K562 (cell line): ENCODE results near the gene PARD3. TPM values are rescaled to one million over a fixed set of nuclear protein-coding genes. Genes with fewer than 3 reads are reported as not detected.

Experiments
- ATAC-seq: fragments of 200-7000 bp; cut with Tn5 transposase; 3 replicates; pipeline ENCODE4 v1.9.1; 2020; ENCODE audit warnings: moderate library complexity
- BruUV-seq: library from RNA; stranded (reverse); fragments of 400-500 nt; replicated peaks from 2 replicates; lab custom pipeline; 2021; lab: Mats Ljungman, UMichigan
- CTCF ChIA-PET: fragments of 300-600 bp; formaldehyde crosslinking; extraction: SDS; loops from one replicate; lab custom pipeline; 2021; ENCODE audit warnings: low intra/inter-chr PET ratio; lab: Yijun Ruan, JAX
- POLR2A ChIA-PET: fragments of 300-600, 350-650 bp; sonication (Branson Sonifier 250); formaldehyde crosslinking; extraction: SDS; loops from one replicate; lab custom pipeline; 2021; ENCODE audit warnings: antibody characterized with exemption, inconsistent platforms; lab: Yijun Ruan, JAX
- DNase-seq, 4 experiments: peaks; one replicate each; pipeline versions ENCODE4 v3.0.0 to v3.0.0-alpha.2; 2011 to 2018; ENCODE audit warnings: low spot score in 3 of 4, mixed read lengths in 3 of 4; ENCODE audit errors: extremely low read depth in 1 of 4
- FAIRE-seq: peaks from 2 replicates; lab custom pipeline; 2011; peaks lifted over from hg19 to GRCh38; lab: Jason Lieb, UNC
- H2AFZ ChIP-seq: 2 replicates; pipeline ENCODE4 v1.6.0; 2011; ENCODE audit warnings: low read depth, low read length, control low read depth, inconsistent platforms
- H3K27ac ChIP-seq: fragments of 200-600 bp; 3 replicates; pipeline ENCODE4 v1.8.0; 2011; ENCODE audit warnings: low read depth, mild to moderate bottlenecking, control low read depth, inconsistent platforms, low read length, moderate library complexity, mixed read lengths; ENCODE audit errors: extremely low read depth
- H3K27me3 ChIP-seq, 2 experiments: fragments of 300-600 bp in 1 of 2; 2 replicates in 1 of 2; 3 replicates in 1 of 2; pipeline versions ENCODE4 v1.6.0 to v1.8.0; 2011; ENCODE audit warnings: inconsistent platforms in 2 of 2, low read length in 2 of 2, mild to moderate bottlenecking in 1 of 2, mixed read lengths in 1 of 2, moderate library complexity in 1 of 2; ENCODE audit not compliant: control insufficient read depth in 2 of 2, insufficient read depth in 2 of 2
- H3K36me3 ChIP-seq: fragments of 300-600 bp; 3 replicates; pipeline ENCODE4 v1.8.0; 2011; ENCODE audit warnings: mild to moderate bottlenecking, low read length, inconsistent platforms; ENCODE audit not compliant: control insufficient read depth, insufficient read depth
- H3K4me1 ChIP-seq, 2 experiments: fragments of 200-600 bp in 1 of 2; replicated peaks in 1 of 2; 2 replicates in 1 of 2; 3 replicates in 1 of 2; pipeline versions ENCODE4 v1.5.1 to v1.8.0; 2011; ENCODE audit warnings: inconsistent platforms in 2 of 2, low read length in 2 of 2, mild to moderate bottlenecking in 1 of 2, mixed read lengths in 1 of 2, moderate library complexity in 1 of 2; ENCODE audit not compliant: control insufficient read depth in 2 of 2, insufficient read depth in 2 of 2
- H3K4me2 ChIP-seq: 2 replicates; pipeline ENCODE4 v1.6.1; 2011; ENCODE audit warnings: low read length, control low read depth, inconsistent platforms, mixed read lengths; ENCODE audit not compliant: insufficient read depth
- H3K4me3 ChIP-seq: fragments of 200-600 bp; sonication (generic), shearing (Covaris generic); 2 replicates; pipeline ENCODE4 v1.5.1; 2016; ENCODE audit warnings: control low read depth, inconsistent platforms
- H3K79me2 ChIP-seq: fragments of 200-600 bp; 3 replicates; pipeline ENCODE4 v1.8.0; 2011; ENCODE audit warnings: low read length, inconsistent platforms; ENCODE audit not compliant: control insufficient read depth, insufficient read depth
- H3K9ac ChIP-seq, 2 experiments: 2 replicates each; pipeline versions ENCODE4 v1.6.0 to v1.6.1; 2011; ENCODE audit warnings: low read depth in 2 of 2, low read length in 2 of 2, control low read depth in 1 of 2, inconsistent platforms in 1 of 2, mild to moderate bottlenecking in 1 of 2, mixed read lengths in 1 of 2; ENCODE audit not compliant: insufficient read depth in 1 of 2
- H3K9me1 ChIP-seq: one replicate; pipeline ENCODE4 v1.6.0; 2011; ENCODE audit warnings: inconsistent platforms, mild to moderate bottlenecking, low read length, moderate library complexity; ENCODE audit not compliant: control insufficient read depth, insufficient read depth
- H3K9me3 ChIP-seq: replicated peaks from 2 replicates; pipeline ENCODE4 v1.5.1; 2011; ENCODE audit warnings: low read depth, low read length, inconsistent platforms; ENCODE audit not compliant: control insufficient read depth, insufficient read depth
- H4K20me1 ChIP-seq: replicated peaks from 2 replicates; pipeline ENCODE4 v1.6.1; 2011; ENCODE audit warnings: low read length, inconsistent platforms, mixed read lengths; ENCODE audit not compliant: control insufficient read depth, insufficient read depth
- ARHGAP35 ChIP-seq: fragments of 450-650 bp; IDR thresholded peaks from 2 replicates; pipeline ENCODE4 v1.6.1; 2018; ENCODE audit not compliant: partially characterized antibody
- CTBP1 ChIP-seq: fragments of 450-650 bp; IDR thresholded peaks from 2 replicates; pipeline ENCODE4 v1.6.1; 2016; ENCODE audit warnings: borderline replicate concordance
- ILK ChIP-seq: fragments of 450-650 bp; IDR thresholded peaks from 2 replicates; pipeline ENCODE4 v1.6.1; 2016; ENCODE audit warnings: missing genetic modification characterization, low read depth, mild to moderate bottlenecking, missing compliant biosample characterization, moderate library complexity, borderline replicate concordance
- JUNB ChIP-seq: fragments of 450-650 bp; formaldehyde crosslinking; conservative IDR thresholded peaks from 2 replicates; pipeline ENCODE4 v1.4.0; 2020; ENCODE audit warnings: mild to moderate bottlenecking
- SMARCA5 ChIP-seq: fragments of 450-650 bp; IDR thresholded peaks from 2 replicates; pipeline ENCODE4 v1.6.1; 2016
- SREBF1 ChIP-seq: fragments of 150-350 bp; IDR thresholded peaks from 2 replicates; pipeline ENCODE4 v1.6.1; 2014; ENCODE audit warnings: antibody characterized with exemption, low read depth, low read length, borderline replicate concordance
- STAT5B ChIP-seq: fragments of 250-450 bp; sonication (Bioruptor Pico); IDR thresholded peaks from 2 replicates; pipeline ENCODE4 v1.8.0; 2021; ENCODE audit warnings: mild to moderate bottlenecking, inconsistent platforms
- SUPT5H ChIP-seq: fragments of 450-650 bp; IDR thresholded peaks from 2 replicates; pipeline ENCODE4 v1.6.1; 2016
- TAF7 ChIP-seq: fragments of 450-650 bp; IDR thresholded peaks from 2 replicates; pipeline ENCODE4 v1.6.1; 2016; ENCODE audit warnings: missing genetic modification characterization, missing compliant biosample characterization
- YBX1 ChIP-seq: fragments of 450-650 bp; IDR thresholded peaks from 2 replicates; pipeline ENCODE4 v1.7.1; 2016; ENCODE audit warnings: mild to moderate bottlenecking
- ZBED1 ChIP-seq: IDR thresholded peaks from 2 replicates; pipeline ENCODE4 v1.6.1; 2014
- ZNF12 ChIP-seq: sonication (generic); formaldehyde crosslinking; IDR thresholded peaks from 2 replicates; pipeline ENCODE4 v1.4.0; 2020; ENCODE audit warnings: mild to moderate bottlenecking, missing genetic modification reagents
- ZNF57 ChIP-seq: fragments of 450-650 bp; formaldehyde crosslinking; IDR thresholded peaks from 2 replicates; pipeline ENCODE4 v1.4.0; 2020; ENCODE audit warnings: mild to moderate bottlenecking, moderate library complexity
- ZNF77 ChIP-seq: fragments of 250-450 bp; sonication (Bioruptor Pico); IDR thresholded peaks from 2 replicates; pipeline ENCODE4 v1.5.0; 2020
- WGBS: fragments of 100-300 bp; shearing (Covaris generic); methylation state at CpG from one replicate; pipeline ENCODE4 v1.1.6; 2016; ENCODE audit warnings: low coverage, mixed read lengths; ENCODE audit not compliant: insufficient coverage; ENCODE audit errors: missing lambda C conversion rate; 5-methylcytosine and 5-hydroxymethylcytosine counted together
- in situ Hi-C: fragments of 300-500 bp; cut with MboI; formaldehyde crosslinking; loops from 4 replicates; pipeline ENCODE4 v1.15.0; 2018; ENCODE audit warnings: inconsistent platforms, mixed read lengths
- intact Hi-C: fragments of 100-400 bp; cut with micrococcal nuclease; formaldehyde crosslinking; loops from 2 replicates; pipeline ENCODE4 v1.14.2; 2022
- polyA plus RNA-seq, 8 experiments: library from polyadenylated mRNA; depleted of rRNA in 4 of 8; stranded (reverse) in 5 of 8; unstranded in 3 of 8; fragments of >200 nt; fragmentation: Nextera tagmentation in 2 of 8; fragmentation: Illumina TruSeq in 1 of 8; extraction: Ambion mirVana in 2 of 8; extraction: Trizol in 1 of 8; gene quantifications; 2 replicates each; pipeline versions ENCODE4 v1.2.1 to v1.2.3, GENCODE V29; 2011 to 2014; ENCODE audit warnings: inconsistent platforms in 1 of 8, missing spikeins in 1 of 8
- total RNA-seq, 7 experiments: library from RNA; depleted of rRNA in 6 of 7; stranded (reverse); fragments of >200 nt in 6 of 7; fragmentation: Illumina TruSeq in 2 of 7; extraction: Trizol in 2 of 7; gene quantifications; 2 replicates each; pipeline versions ENCODE4 v1.2.1 to v1.2.3, GENCODE V29; 2011 to 2021; ENCODE audit warnings: low replicate concordance in 1 of 7
- TF ChIP-seq, protein P1 (sequence below): sonication (generic); formaldehyde crosslinking; IDR thresholded peaks from 2 replicates; pipeline ENCODE4 v1.9.0; 2022; ENCODE audit warnings: mild to moderate bottlenecking, missing genetic modification reagents
- TF ChIP-seq, protein P2 (sequence below): sonication (generic); formaldehyde crosslinking; IDR thresholded peaks from 2 replicates; pipeline ENCODE4 v1.8.1; 2023; ENCODE audit warnings: mild to moderate bottlenecking, missing genetic modification reagents

PARD3 gene
- total and polyA plus RNA-seq, 9 of the 15 experiments (the other 6 are each of a cell fraction or from before 2014, with no cell fraction given) = 2.7 to 11.7 (median 7.7) TPM

DNA sequence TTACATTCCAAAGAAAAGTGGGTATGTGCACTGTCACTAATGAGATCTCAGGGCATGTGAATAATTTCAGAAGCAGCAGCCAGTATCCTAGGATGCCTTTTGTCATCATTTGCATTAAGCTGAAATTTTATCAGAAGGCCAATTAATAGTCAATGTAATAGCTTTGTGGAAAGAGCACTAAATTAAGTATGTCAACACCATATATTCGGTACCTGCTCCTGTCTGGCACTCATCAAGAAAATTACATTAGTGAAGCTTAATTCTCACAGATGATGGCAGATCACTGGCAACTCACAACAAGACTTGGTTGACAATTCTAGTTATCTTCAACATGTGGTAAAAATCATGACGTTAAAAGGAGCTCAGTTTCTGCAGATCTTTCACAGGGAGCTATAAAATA lies 271.4 kb downstream of the PARD3 start:
- WGBS = 0% methylated on average over 2 of the region's 2 CpGs
- no peak overlapping the region for H3K4me2 ChIP-seq
- H3K79me2 ChIP-seq = no peaks in the 10 kb centered on the region
- ATAC-seq (no peak), FAIRE-seq (no peak), DNase-seq (no peak)
- H3K4me1 ChIP-seq = no peaks in the 10 kb centered on the region
- intact Hi-C loops (no loop called here), in situ Hi-C loops (no loop called here)
- CTCF ChIA-PET = no interaction called here
- no peaks in the 10 kb centered on the region; a peak in 1 of 5 replicates for H3K27me3 ChIP-seq
- H4K20me1 ChIP-seq = no peaks in the 10 kb centered on the region; the same call in 1 of the 2 replicates
- BruUV-seq = no TSS peak
- TF ChIP-seq ARHGAP35 (no peak), ILK (tag) (no peak), SMARCA5 (no peak), TAF7 (no peak)
- no peak overlapping the region for H2AFZ ChIP-seq
- no peak overlapping the region for H3K9ac ChIP-seq
- POLR2A ChIA-PET = no interaction called here
- H3K27ac ChIP-seq = no peak overlapping the region
- H3K4me3 ChIP-seq = no peak overlapping the region
- no peaks in the 10 kb centered on the region for H3K9me1 ChIP-seq
- H3K9me3 ChIP-seq = no peaks in the 10 kb centered on the region
- no peaks in the 10 kb centered on the region for H3K36me3 ChIP-seq

DNA sequence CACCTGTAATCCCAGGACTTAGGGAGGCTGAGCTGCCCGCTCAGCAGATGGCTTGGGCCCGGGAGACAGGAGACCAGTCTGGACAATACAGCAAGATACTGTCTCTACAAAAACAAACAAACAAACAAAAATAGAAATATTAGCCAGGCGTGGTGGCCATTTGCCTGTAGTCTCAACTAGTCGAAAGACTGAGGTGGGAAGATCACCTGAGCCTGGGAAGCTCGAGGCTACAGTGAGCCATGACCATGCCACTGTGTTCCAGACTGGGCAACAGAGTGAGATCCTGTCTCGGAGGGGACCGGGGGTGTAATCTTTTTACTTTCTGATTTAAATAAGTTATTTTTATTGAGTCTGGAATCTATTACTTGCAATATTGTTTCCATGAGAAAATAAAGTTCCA lies 274.6 kb downstream of the PARD3 start:
- Histone ChIP-seq H3K9me3 (no peaks in the 10 kb centered on the region), H4K20me1 (no peaks in the 10 kb centered on the region; the same call in 1 of the 2 replicates), H3K36me3 (no peaks in the 10 kb centered on the region), H3K27ac (no peak overlapping the region), H2AFZ (no peak overlapping the region), H3K9ac (no peak overlapping the region), H3K79me2 (no peaks in the 10 kb centered on the region), H3K4me2 (no peak overlapping the region), H3K27me3 (no peaks in the 10 kb centered on the region), H3K4me3 (no peak overlapping the region), H3K9me1 (no peaks in the 10 kb centered on the region), H3K4me1 (no peaks in the 10 kb centered on the region)
- CTCF ChIA-PET = no interaction called here
- no peak for DNase-seq
- POLR2A ChIA-PET = interaction anchor here (0.5 kb wide), 1 partner anchor 25 kb away, joined by 3 read pairs; no protein-coding TSS in a partner anchor
- no peak for ATAC-seq
- intact Hi-C loops (no loop called here), in situ Hi-C loops (no loop called here)
- no TSS peak for BruUV-seq
- FAIRE-seq = no peak
- 12% methylated on average over 7 of the region's 7 CpGs for WGBS
- TF ChIP-seq SREBF1 (no peak), CTBP1 (no peak), SUPT5H (no peak), ZNF12 (CRISPR knock-in tag) (no peak), STAT5B (CRISPR knock-in tag) (no peak), ZBED1 (no peak), ZNF57 (CRISPR knock-in tag) (no peak), JUNB (CRISPR knock-in tag) (no peak), YBX1 (no peak), ZNF77 (CRISPR knock-in tag) (no peak)
- TF ChIP-seq, protein P1, sequence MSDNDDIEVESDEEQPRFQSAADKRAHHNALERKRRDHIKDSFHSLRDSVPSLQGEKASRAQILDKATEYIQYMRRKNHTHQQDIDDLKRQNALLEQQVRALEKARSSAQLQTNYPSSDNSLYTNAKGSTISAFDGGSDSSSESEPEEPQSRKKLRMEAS (CRISPR knock-in tag) = no peak
- TF ChIP-seq, protein P2, sequence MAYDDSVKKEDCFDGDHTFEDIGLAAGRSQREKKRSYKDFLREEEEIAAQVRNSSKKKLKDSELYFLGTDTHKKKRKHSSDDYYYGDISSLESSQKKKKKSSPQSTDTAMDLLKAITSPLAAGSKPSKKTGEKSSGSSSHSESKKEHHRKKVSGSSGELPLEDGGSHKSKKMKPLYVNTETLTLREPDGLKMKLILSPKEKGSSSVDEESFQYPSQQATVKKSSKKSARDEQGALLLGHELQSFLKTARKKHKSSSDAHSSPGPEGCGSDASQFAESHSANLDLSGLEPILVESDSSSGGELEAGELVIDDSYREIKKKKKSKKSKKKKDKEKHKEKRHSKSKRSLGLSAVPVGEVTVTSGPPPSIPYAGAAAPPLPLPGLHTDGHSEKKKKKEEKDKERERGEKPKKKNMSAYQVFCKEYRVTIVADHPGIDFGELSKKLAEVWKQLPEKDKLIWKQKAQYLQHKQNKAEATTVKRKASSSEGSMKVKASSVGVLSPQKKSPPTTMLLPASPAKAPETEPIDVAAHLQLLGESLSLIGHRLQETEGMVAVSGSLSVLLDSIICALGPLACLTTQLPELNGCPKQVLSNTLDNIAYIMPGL (CRISPR knock-in tag) = no peak
